GM18909 (cell line): ENCODE measurements around the gene SF3A2.

Experiments
- ATAC-seq: cut with Tn5 transposase; IDR thresholded peaks from one replicate; pipeline ENCODE4 v1.9.1; 2021; ENCODE audit warnings: mild to moderate bottlenecking; ENCODE audit not compliant: unreplicated experiment, poor library complexity

Gene SF3A2

DNA sequence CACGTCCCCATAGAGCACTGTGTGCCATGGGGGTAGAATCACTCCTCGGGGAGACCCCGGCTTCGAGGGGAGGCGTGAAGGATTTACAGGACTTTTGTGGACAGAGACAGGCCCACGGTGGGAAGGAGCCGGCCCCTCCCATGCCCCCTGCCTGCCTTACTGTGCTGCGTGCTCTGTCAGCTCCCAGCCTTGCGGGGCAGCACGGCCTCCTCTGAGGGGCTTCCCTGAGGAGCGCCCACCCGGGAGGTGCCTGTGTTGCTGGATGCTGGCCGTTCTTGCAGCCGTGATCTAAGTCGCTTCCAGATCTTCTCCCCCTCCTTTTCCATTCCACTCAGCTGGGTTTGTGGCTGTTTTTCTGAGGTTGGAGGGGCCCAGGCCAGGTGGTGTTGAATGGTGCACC is 29.6 kb upstream of the SF3A2 start:
- no peak for ATAC-seq

DNA sequence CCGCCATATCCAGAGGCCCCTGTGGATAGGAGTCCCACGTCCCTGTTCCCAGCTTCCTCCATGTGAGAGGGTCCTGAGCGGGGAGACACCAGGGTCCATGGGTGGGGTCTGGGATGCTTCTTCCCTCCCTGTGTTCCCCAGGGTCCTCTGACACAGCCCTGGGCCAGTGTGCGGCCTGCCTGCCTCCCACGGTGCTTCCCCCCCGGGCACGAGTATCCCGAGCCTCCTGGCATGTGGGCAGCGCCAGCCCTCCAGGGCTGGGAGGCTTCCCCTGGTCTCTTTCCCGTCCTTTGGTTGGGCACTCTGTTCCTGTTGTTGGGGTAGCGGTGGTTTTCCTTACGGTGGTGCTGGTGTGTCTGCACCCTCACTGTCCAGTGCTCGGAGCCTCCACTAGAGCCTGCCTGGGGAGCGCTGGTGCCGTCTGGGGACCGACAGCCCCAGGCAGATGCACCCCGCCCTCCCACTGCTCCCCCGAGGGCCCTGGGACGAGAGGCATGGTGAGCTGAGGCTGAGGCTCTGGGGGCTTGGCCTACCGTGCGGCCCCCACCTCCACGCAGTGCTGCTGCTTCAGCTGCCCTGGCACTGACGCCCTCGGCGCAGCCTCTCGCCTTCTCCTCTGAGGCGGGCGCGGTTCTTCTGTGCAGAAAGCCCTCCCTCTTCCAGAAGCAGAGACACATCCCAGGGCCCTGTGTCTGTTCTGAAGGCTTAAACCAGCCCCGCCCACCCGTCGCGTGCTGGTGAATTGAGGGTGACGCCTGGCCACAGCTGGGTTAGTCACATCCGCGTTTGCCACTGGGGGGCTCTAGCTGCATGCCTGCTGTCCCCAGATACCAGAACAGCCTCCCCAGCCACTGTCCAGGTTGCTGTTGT is 28.4 kb upstream of the SF3A2 start:
- ATAC-seq, result no peak

DNA sequence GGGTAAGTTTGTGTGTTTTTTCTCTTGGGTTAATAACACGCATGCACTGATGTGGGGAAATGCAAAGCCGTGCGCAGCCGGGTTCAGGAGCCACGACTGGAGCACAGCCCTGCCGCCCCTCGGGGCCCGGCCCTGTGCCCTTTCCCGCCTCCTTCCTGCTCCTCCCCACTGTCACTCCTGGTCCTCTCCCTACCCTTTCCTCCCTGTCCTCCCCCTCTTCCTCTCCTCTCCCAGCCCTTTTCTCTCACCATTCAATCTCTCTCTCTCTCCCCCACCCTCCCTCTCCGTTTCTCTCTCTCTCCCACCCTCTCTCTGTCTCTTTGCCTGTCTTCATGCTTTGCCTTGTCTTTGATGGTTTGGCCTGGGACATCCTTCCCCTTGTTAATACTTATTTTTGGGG is 27.6 kb upstream of the SF3A2 start:
- ATAC-seq, result no peak

DNA sequence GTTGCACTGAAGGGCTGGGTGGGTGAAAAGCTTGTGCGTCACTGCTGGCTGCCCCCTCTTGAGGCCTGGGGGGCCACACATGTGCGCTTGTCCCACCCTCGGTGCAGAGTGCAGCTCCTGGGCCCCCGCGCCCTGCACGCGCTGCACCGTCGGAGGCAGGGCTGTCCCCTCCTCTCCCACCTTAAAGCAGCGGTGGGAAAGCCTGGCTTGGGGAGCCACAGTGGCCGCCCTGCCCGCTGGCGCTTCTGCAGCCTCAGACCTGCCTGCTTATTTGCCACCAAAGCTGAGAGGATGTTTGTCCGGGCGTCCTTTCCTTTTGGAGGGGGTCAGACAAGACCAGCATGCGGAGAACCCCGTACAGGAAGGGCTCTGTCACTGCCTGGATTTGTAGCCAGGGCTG is 27.2 kb upstream of the SF3A2 start:
- no peak for ATAC-seq

DNA sequence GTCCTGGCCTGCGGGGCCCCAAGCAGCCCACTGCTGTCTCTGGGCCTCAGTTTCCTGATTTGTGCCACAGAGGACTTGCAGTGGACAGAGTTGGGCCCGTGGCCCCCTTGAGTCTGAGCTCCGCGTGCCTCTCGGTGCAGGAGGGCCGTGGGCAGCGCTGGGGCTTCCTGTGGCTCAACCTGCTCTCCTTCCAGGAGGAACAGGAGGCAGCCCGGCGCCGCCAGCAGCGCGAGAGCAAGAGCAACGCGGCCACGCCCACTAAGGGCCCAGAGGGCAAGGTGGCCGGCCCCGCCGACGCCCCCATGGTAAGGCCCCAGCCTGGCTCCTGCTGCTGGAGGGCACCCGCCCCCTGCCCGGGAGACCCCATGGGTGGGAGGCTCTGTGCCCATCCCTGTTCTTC is 26.4 kb upstream of the SF3A2 start:
- ATAC-seq, result no peak

DNA sequence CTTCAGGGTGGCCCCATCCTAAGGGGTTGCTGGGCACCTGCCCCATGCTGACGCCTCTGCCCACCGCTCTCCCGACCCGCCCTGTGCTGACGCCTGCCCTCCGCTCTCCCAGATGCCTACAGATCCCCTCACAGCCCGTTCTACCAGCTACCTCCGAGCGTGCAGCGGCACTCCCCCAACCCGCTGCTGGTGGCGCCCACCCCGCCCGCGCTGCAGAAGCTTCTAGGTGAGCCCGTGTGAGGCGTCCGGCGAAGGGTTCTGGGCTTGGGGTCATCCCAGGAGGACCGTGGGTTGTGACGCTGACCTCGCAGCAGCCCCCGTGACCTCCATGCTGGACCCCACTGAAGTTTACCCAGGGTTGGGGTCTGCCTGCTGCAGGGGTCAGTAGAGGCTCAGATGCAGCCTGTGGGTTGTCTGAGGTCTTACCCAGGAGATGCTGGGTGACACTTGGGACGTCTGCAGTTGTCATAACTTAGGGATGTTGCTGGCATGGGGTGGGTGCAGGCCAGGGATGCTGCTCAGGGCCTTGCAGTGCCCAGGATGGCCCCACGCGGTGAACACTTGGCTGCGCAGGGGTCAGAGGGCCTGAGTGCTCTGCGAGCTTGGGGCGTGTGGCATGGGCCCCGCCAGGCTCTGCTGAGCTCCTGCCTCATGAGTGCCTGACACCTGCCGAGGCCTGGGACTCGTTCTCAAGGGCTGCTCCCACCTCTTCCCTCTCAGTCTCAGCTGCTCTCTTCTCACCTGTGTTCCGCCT is 25.5 kb upstream of the SF3A2 start:
- ATAC-seq, result no peak

DNA sequence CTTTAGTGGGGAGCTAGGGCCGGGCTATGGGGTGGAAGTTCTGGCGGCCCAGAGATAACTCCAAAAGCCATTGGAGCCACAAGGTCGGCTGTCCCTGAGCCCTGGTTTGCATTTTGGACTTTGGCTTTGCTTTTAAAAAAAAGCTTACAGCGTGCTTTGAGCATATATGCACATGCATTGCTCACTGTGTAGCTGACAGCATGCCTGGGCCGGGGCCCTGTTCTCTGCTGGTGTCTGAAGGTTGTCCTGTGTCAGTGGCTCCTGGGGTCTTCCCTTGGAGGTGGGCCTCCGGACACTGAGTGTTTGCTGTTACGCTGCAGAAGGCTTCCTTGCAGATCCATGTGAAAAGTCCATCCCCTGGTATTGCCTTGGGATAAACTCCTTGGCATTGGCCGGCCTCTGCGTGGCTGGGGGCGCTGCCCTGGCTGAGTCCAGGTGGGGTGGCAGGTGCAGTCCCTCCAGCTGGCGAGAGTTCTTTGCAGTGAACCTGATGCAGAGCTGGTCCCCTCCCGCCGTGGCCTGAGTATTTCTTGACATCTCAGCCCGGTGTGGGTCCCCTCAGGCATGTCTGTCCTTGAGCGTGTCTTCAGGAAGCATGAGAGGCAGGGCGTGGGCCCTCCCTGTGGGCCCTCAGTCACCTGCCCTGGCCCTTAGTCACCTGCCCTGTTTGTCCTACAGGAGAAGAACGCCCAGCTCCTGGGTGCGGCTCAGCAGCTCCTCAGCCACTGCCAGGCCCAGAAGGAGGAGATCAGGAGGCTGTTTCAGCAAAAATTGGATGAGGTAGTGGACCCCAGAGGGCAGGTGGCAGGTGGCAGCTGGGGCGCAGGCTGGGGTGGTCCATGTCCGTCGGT is 23.5 kb upstream of the SF3A2 start:
- ATAC-seq, result no peak

DNA sequence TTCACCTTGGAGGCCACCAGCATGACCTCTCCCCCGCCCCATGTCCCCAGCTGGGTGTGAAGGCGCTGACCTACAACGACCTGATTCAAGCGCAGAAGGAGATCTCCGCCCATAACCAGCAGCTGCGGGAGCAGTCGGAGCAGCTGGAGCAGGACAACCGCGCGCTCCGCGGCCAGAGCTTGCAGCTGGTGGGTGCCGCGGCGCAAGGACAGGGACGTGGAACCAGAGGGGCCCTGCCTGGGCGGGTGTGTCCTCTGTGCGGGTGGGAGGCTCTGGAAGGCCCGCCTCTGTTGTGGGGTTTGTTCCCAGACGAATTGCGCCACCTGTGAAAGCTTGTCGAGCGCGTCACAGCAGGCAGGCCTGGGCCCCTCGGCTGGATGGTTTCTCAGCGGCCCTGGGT is 22.8 kb upstream of the SF3A2 start:
- ATAC-seq, result no peak

DNA sequence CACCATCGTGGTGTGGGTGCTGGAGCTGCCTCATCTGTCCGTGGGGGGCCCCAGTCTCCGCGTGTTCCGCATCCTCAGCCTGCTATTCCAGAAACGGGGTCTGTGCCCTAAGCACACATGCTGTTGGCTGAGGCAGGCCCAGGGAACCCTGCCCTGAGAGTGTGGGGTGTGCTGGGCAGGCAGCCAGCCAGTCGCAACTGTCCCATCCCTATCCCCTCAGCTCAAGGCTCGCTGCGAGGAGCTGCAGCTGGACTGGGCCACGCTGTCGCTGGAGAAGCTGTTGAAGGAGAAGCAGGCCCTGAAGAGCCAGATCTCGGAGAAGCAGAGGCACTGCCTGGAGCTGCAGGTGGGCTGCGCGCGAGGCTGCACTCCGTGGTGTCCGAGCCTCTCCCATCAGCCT is 22.4 kb upstream of the SF3A2 start:
- ATAC-seq, result no peak

DNA sequence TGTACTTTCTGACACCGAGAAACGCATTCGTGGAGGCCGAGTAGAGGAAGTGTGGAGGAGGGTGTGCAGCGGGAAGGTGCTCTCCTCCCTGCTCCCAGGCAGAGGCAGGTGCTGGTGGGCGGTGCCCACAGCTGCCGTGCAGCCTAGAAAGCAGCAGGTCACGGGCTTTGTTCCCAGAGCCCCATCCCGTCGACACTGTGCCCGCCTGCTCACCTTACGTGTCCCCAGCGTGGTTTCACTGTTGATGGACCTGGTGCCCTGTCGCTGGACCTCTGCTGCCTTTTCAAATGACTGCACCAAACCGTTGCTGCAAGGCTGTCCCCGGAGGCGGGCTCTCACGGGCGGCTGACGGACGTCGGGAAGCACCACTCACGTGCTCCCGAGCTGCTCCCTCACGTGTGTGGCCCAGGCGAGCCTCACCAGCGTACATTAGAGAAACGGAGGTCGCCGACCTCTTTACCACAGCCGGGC is 21.3 kb upstream of the SF3A2 start:
- no peak for ATAC-seq

DNA sequence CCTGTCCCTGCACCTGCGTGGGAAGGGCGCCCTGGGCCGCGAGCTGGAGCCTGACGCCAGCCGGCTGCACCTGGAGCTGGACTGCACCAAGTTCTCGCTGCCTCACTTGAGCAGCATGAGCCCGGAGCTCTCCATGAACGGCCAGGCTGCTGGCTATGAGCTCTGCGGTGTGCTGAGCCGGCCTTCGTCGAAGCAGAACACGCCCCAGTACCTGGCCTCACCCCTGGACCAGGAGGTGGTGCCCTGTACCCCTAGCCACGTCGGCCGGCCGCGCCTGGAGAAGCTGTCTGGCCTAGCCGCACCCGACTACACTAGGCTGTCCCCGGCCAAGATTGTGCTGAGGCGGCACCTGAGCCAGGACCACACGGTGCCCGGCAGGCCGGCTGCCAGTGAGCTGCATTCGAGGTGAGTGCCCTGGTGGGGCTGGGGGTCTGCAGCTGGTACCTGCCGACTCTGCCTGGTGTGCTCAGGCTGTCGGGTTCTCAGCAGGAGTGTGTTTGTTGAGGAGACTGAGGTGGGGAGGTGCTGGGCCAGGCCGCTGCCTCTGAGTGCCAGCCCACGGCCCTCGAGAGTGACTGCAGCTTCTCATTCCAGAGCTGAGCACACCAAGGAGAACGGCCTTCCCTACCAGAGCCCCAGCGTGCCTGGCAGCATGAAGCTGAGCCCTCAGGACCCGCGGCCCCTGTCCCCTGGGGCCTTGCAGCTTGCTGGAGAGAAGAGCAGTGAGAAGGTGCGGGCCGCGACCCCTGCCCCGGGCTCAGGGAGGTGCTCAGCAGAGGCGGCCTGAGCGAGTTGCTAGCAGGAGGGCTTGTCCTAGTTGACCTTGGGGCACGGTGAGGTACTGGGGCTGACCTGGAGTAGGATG is 20.0 kb upstream of the SF3A2 start:
- ATAC-seq, result no peak

DNA sequence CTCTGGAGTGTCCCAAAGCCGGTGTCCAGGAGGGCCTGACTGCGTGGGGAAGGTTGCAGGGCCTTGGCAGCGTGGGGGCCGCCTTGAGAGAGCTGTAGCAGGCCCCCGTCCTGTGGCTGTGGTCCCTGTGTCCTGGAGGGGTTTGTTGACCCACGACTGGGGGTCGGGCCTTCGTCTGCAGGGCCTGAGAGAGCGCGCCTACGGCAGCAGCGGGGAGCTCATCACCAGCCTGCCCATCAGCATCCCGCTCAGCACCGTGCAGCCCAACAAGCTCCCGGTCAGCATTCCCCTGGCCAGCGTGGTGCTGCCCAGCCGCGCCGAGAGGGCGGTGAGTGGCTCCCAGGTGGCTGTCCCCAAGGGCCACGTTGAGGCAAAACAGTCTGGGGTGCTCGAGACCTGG is 19.0 kb upstream of the SF3A2 start:
- no peak for ATAC-seq

DNA sequence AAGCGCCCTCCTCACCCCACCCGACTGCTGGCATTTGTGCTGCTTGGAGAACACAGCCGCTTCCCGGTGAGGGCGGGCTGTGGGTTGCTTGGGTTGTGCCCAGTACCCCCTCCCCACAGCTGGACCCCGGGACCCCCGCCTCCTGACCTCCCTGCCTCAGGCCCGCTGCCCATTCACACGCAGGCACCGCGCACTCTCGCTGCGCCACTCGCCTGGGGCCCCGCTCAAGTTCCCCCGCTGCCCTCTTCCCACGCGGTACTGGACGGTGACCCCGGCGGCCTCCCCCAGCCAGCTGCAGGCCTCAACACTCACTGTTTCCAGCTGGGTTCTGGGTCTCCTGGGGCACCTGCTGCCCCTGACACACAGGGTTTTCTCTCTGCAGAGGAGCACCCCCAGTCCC is 16.9 kb upstream of the SF3A2 start:
- ATAC-seq, result no peak

DNA sequence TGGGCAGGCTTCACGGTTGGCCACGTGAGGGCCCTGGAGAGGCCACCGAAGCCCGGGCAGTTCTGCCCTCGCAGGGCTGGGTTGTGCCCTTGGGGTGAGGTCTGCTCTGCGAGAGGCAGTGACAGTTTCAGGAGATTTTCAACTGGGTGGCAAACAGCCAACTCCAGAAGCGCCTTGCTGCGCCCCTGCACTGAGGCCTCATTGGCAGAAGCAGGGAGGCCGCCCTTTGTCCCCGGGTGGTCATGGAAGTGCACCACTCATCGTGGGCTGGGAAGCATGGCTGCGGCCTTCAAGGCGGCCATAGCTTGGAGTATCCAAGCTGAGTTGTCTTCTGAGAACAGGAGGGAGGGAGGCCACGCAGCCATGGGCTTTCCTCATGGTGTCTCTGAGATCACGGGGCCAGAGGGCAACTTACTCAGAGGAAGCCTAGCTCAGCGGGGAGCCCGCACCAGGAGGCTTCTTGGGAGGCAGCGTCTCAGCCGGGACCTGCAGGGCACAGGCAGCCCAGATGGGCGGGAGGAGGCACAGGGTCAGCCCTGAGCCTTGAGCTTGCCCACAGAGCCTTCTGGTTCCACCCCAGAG is 15.3 kb upstream of the SF3A2 start:
- no peak for ATAC-seq

DNA sequence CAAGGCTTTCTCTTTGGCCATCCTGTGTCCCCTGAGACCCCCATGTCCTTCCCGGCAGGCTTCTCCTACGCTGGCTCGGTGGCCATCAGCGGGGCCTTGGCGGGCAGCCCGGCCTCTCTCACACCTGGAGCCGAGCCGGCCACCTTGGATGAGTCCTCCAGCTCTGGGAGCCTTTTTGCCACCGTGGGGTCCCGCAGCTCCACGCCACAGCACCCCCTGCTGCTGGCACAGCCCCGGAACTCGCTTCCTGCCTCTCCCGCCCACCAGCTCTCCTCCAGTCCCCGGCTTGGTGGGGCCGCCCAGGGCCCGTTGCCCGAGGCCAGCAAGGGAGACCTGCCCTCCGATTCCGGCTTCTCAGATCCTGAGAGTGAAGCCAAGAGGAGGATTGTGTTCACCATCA is 14.7 kb upstream of the SF3A2 start:
- ATAC-seq, result no peak

DNA sequence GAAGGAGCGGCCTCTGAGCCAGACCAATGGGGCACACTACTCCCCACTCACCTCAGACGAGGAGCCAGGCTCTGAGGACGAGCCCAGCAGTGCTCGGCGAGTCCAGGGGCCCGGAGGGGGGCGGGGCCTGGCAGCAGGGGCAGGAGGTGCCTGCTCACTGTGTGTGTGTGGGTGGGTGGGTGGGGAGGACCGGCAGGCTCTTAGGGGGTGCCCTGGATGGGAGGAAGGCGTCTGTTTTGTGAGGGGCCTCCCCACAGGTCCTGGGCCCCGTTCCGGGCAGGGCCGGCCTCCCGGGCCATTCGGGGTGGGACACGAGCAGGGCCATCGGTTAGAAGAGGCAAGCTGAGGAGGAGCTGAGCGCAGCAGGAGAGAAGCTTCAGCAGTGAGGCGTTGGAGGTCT is 13.2 kb upstream of the SF3A2 start:
- ATAC-seq, result no peak

DNA sequence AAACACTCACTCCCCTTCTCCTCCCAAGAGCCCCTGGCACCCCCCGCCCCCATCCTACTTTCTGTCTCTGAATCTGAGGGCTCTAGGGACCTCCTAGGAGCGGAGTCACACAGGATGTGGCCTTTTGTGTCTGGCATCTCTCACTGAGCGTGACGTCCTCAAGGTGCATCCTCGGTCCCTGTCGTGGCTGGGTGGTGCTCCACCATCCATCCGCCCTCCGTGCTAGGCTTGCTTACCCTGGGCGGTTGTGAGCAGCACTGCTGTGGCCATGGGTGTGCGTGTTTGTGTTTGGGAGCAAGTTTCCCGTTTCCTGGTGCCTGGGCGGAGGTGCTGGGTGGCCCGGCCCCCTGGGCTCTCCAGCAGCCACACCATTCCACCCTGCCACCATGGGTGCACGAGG is 12.7 kb upstream of the SF3A2 start:
- ATAC-seq, result peak; percentile 45

DNA sequence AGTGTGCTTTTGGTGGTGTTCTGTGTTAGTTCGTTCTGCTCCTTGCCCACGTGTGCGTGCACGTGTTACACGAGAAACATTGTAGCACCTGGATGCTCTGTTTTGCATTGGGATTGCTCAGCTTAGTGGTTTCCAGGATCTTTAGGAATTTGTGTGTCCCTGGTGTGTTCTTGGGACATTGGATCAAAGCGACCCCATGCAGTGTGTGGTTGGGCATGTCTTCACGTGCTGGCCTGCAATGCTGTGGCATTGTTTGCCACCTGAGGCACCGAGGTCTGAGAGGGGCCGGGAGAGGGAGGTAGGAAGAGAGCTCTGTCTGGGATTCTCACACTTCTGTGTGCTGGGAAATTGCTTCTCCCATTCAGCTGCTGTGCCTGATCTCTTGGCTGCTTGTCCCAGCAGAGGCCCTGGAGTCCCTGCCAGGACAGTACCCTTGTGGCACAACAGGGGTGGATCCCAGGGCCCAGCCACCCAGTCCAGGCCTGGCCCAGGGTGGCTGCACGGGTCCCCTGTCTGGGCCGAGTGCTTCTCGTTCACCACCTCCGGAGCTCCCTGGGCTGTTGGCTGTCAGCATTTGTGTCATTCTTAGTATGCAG is 11.8 kb upstream of the SF3A2 start:
- no peak for ATAC-seq

DNA sequence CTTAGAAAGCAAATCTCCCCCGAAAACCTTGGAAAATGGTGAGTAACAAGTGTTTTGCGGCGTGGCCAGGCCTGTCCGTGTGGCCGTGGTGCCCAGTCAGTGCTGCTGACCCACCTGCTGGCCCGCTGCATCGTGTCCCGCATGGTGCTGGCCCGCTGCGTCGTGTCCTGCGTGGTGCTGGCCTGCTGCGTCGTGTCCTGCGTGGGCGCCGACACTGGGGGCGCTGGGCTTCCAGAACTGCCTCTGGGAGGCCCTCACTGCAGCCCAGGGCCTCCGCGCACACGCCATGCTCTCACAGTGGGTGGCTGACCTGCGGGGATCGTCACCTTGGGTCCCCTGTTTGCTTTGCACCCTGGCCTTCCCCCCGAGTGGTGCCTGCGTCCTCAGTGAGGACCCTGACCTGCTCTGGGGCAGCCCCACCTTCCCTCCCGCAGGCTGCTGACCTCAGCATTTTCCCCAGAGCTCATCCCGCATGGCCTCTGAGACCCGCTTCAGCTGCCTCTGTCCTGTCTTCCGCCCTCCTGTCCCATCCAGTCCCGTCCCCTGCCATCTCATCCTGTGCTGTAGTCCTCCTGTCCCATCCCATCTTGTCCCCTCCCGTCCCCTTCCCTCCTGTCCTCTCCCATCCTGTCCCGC is 11.1 kb upstream of the SF3A2 start:
- ATAC-seq, result no peak
